T-helper 2 cell treated with Interferon-gamma antibody and Interleukin-4, amounts not matched to agents 5 μg/mL and 100 μg/mL, for 36 hours (primary cell): ENCODE results near the gene ATP8A1.

Source experiments
- DNase-seq: peaks from one replicate; pipeline ENCODE4 v3.0.0; 2021; ENCODE audit warnings: low spot score
- H3K27ac Mint-ChIP-seq: one replicate; pipeline ENCODE4 v1.8.0; 2021; ENCODE audit warnings: mild to moderate bottlenecking, mixed read lengths
- H3K27me3 Mint-ChIP-seq: one replicate; pipeline ENCODE4 v1.8.0; 2021; ENCODE audit warnings: low read depth, mixed read lengths
- H3K36me3 Mint-ChIP-seq: one replicate; pipeline ENCODE4 v1.8.0; 2021; ENCODE audit warnings: low read depth, mixed read lengths
- H3K4me1 Mint-ChIP-seq: one replicate; pipeline ENCODE4 v1.8.0; 2021; ENCODE audit warnings: low read depth, mixed read lengths
- H3K4me3 Mint-ChIP-seq: one replicate; pipeline ENCODE4 v1.8.0; 2022; ENCODE audit warnings: mild to moderate bottlenecking, moderate library complexity, mixed read lengths
- H3K9me3 Mint-ChIP-seq: one replicate; pipeline ENCODE4 v1.8.0; 2021; ENCODE audit warnings: mixed read lengths

ATP8A1 gene

GRCh38 chr4:42417550-42417949 lies 239.4 kb downstream of the ATP8A1 start:
- Mint-ChIP-seq H3K9me3 (no peaks in the 10 kb centered on the region), H3K36me3 (peaks cover 12% of the 10 kb centered on the region), H3K4me1 (no peaks in the 10 kb centered on the region), H3K27ac (no peak overlapping the region), H3K27me3 (no peaks in the 10 kb centered on the region), H3K4me3 (no peak overlapping the region)
- no peak for DNase-seq

- Mint-ChIP-seq H3K27me3 (no peaks in the 10 kb centered on the region), H3K4me1 (no peaks in the 10 kb centered on the region), H3K4me3 (no peak overlapping the region), H3K9me3 (no peaks in the 10 kb centered on the region), H3K36me3 (peaks cover 6% of the 10 kb centered on the region), H3K27ac (no peak overlapping the region)
- DNase-seq = no peak
Measured at GRCh38 chr4:42416017-42416416, 240.9 kb downstream of the ATP8A1 start.

GRCh38 chr4:42415281-42415680 lies 241.6 kb downstream of the ATP8A1 start:
- Mint-ChIP-seq H3K27me3 (no peaks in the 10 kb centered on the region), H3K9me3 (no peaks in the 10 kb centered on the region), H3K4me3 (no peak overlapping the region), H3K27ac (no peak overlapping the region), H3K4me1 (no peaks in the 10 kb centered on the region), H3K36me3 (peaks cover 9% of the 10 kb centered on the region)
- DNase-seq = no peak

GRCh38 chr4:42412251-42412650 lies 244.7 kb downstream of the ATP8A1 start:
- peaks cover 6% of the 10 kb centered on the region for H3K36me3 Mint-ChIP-seq
- no peaks in the 10 kb centered on the region for H3K27me3 Mint-ChIP-seq
- H3K27ac Mint-ChIP-seq = no peak overlapping the region
- H3K4me3 Mint-ChIP-seq = no peak overlapping the region
- H3K4me1 Mint-ChIP-seq = no peaks in the 10 kb centered on the region
- DNase-seq = no peak
- no peaks in the 10 kb centered on the region for H3K9me3 Mint-ChIP-seq

- H3K9me3 Mint-ChIP-seq = no peaks in the 10 kb centered on the region
- H3K36me3 Mint-ChIP-seq = peaks cover 4% of the 10 kb centered on the region
- no peaks in the 10 kb centered on the region for H3K4me1 Mint-ChIP-seq
- H3K27ac Mint-ChIP-seq = no peak overlapping the region
- no peak overlapping the region for H3K4me3 Mint-ChIP-seq
- no peaks in the 10 kb centered on the region for H3K27me3 Mint-ChIP-seq
- no peak for DNase-seq
Measured at GRCh38 chr4:42411803-42412202, 245.1 kb downstream of the ATP8A1 start.

GRCh38 chr4:42410446-42410845 lies 246.5 kb downstream of the ATP8A1 start:
- DNase-seq = no peak
- no peaks in the 10 kb centered on the region for H3K27me3 Mint-ChIP-seq
- H3K9me3 Mint-ChIP-seq = no peaks in the 10 kb centered on the region
- no peak overlapping the region for H3K27ac Mint-ChIP-seq
- peaks cover 4% of the 10 kb centered on the region for H3K36me3 Mint-ChIP-seq
- H3K4me1 Mint-ChIP-seq = no peaks in the 10 kb centered on the region
- H3K4me3 Mint-ChIP-seq = no peak overlapping the region

- H3K4me3 Mint-ChIP-seq = no peak overlapping the region
- H3K36me3 Mint-ChIP-seq = no peaks in the 10 kb centered on the region
- no peak for DNase-seq
- H3K4me1 Mint-ChIP-seq = no peaks in the 10 kb centered on the region
- no peaks in the 10 kb centered on the region for H3K9me3 Mint-ChIP-seq
- no peak overlapping the region for H3K27ac Mint-ChIP-seq
- H3K27me3 Mint-ChIP-seq = peaks cover 35% of the 10 kb centered on the region
Measured at GRCh38 chr4:42404001-42404400, 252.9 kb downstream of the ATP8A1 start.

- no peak for DNase-seq
- no peak overlapping the region for H3K27ac Mint-ChIP-seq
- H3K27me3 Mint-ChIP-seq = peaks cover 58% of the 10 kb centered on the region
- H3K36me3 Mint-ChIP-seq = no peaks in the 10 kb centered on the region
- peaks cover 20% of the 10 kb centered on the region for H3K4me1 Mint-ChIP-seq
- H3K4me3 Mint-ChIP-seq = no peak overlapping the region
- no peaks in the 10 kb centered on the region for H3K9me3 Mint-ChIP-seq
Measured at GRCh38 chr4:42401171-42401570, 255.7 kb downstream of the ATP8A1 start.

GRCh38 chr4:42399393-42399792 lies 257.5 kb downstream of the ATP8A1 start:
- H3K4me1 Mint-ChIP-seq = peaks cover 20% of the 10 kb centered on the region
- no peak overlapping the region for H3K4me3 Mint-ChIP-seq
- H3K36me3 Mint-ChIP-seq = no peaks in the 10 kb centered on the region
- H3K9me3 Mint-ChIP-seq = no peaks in the 10 kb centered on the region
- DNase-seq = no peak
- H3K27ac Mint-ChIP-seq = no peak overlapping the region
- H3K27me3 Mint-ChIP-seq = peaks cover 72% of the 10 kb centered on the region

GRCh38 chr4:42398871-42399331 lies 258.0 kb downstream of the ATP8A1 start:
- Mint-ChIP-seq H3K36me3 (no peaks in the 10 kb centered on the region), H3K9me3 (no peaks in the 10 kb centered on the region), H3K4me3 (peak overlapping the region; percentile 77), H3K27ac (no peak overlapping the region), H3K27me3 (peaks cover 72% of the 10 kb centered on the region), H3K4me1 (peaks cover 20% of the 10 kb centered on the region)
- DNase-seq = no peak

GRCh38 chr4:42398171-42398870 lies 258.6 kb downstream of the ATP8A1 start:
- H3K4me1 Mint-ChIP-seq = peaks cover 20% of the 10 kb centered on the region
- no peaks in the 10 kb centered on the region for H3K36me3 Mint-ChIP-seq
- H3K9me3 Mint-ChIP-seq = no peaks in the 10 kb centered on the region
- H3K27ac Mint-ChIP-seq = no peak overlapping the region
- H3K27me3 Mint-ChIP-seq = peaks cover 74% of the 10 kb centered on the region
- peak overlapping the region; percentile 77 for H3K4me3 Mint-ChIP-seq
- DNase-seq = peak; percentile 21

GRCh38 chr4:42397635-42398170 lies 259.2 kb downstream of the ATP8A1 start:
- H3K27ac Mint-ChIP-seq = no peak overlapping the region
- H3K4me3 Mint-ChIP-seq = peak overlapping the region; percentile 85
- DNase-seq = no peak

GRCh38 chr4:42396752-42397634 lies 259.9 kb downstream of the ATP8A1 start, which contains the start of gene SHISA3:
Gene SHISA3, plus strand, starts transcription at chr4:42397488. Its CDS starts 569 bp downstream, at chr4:42398057.
- peak; percentile 24 for DNase-seq
- Mint-ChIP-seq H3K4me3 (peak within 1 kb of the TSS; percentile 85), H3K36me3 (no peaks in the 10 kb centered on the region), H3K27me3 (peaks cover 67% of the 10 kb centered on the region), H3K4me1 (peaks cover 20% of the 10 kb centered on the region), H3K27ac (no peak within 1 kb of the TSS), H3K9me3 (no peaks in the 10 kb centered on the region)

More at GRCh38 chr4:42397635-42398170, 259.2 kb downstream of the ATP8A1 start:
- H3K4me1 Mint-ChIP-seq = peaks cover 20% of the 10 kb centered on the region
- H3K27me3 Mint-ChIP-seq = peaks cover 70% of the 10 kb centered on the region
- H3K36me3 Mint-ChIP-seq = no peaks in the 10 kb centered on the region
- H3K9me3 Mint-ChIP-seq = no peaks in the 10 kb centered on the region

- peaks cover 64% of the 10 kb centered on the region for H3K27me3 Mint-ChIP-seq
- H3K27ac Mint-ChIP-seq = no peak overlapping the region
- peaks cover 20% of the 10 kb centered on the region for H3K4me1 Mint-ChIP-seq
- peak overlapping the region; percentile 85 for H3K4me3 Mint-ChIP-seq
- H3K36me3 Mint-ChIP-seq = no peaks in the 10 kb centered on the region
- DNase-seq = no peak
- no peaks in the 10 kb centered on the region for H3K9me3 Mint-ChIP-seq
Measured at GRCh38 chr4:42396361-42396751, 260.5 kb downstream of the ATP8A1 start.
